ENCODE results near the gene ERVFRD-1.

DNA sequence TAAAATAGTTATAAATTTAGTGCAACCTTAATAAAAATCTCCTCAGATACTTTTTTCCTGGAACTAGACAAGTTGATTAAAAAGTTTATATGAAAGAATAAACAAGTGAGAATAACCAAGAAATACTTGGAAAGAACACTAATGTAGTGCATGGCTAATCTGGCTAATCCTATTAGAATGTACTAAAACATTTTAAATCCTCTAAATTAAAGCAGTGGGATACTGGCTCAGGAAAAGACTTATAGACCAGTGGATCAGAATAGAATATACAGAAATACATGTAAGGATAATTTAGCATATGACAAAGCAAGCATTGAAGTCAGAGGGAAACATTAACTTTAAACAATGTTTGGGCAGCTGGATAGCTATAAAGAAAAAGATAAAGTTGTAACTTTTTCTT, 41.1 kb upstream of the ERVFRD-1 start:
- TF ChIP-seq, protein P1, sequence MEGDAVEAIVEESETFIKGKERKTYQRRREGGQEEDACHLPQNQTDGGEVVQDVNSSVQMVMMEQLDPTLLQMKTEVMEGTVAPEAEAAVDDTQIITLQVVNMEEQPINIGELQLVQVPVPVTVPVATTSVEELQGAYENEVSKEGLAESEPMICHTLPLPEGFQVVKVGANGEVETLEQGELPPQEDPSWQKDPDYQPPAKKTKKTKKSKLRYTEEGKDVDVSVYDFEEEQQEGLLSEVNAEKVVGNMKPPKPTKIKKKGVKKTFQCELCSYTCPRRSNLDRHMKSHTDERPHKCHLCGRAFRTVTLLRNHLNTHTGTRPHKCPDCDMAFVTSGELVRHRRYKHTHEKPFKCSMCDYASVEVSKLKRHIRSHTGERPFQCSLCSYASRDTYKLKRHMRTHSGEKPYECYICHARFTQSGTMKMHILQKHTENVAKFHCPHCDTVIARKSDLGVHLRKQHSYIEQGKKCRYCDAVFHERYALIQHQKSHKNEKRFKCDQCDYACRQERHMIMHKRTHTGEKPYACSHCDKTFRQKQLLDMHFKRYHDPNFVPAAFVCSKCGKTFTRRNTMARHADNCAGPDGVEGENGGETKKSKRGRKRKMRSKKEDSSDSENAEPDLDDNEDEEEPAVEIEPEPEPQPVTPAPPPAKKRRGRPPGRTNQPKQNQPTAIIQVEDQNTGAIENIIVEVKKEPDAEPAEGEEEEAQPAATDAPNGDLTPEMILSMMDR (IDR thresholded peaks at IDR 0.05; ENCODE audit: low read length), result no peak
- no peak for TF ChIP-seq EZH2 (IDR thresholded peaks at IDR 0.05; ENCODE audit: borderline replicate concordance, low read length)

All from OCI-LY1 (cell line).